HEK293 (cell line): Measurements from ENCODE around the gene CPNE4.

Experiments used
- CTCF ChIA-PET: fragments of 350-600 bp; formaldehyde crosslinking; extraction: SDS; loops from one replicate; lab custom pipeline; 2021; ENCODE audit warnings: antibody characterized with exemption; lab: Yijun Ruan, JAX
- POLR2A ChIA-PET: fragments of 300-600 bp; formaldehyde crosslinking; extraction: SDS; loops from one replicate; lab custom pipeline; 2020; ENCODE audit warnings: antibody characterized with exemption, inconsistent platforms; lab: Yijun Ruan, JAX
- H3K27ac ChIP-seq: fragments of 200-500 bp; sonication (Bioruptor generic); 2 replicates; pipeline ENCODE4 v1.5.1; 2014; ENCODE audit warnings: low read depth, low read length, control low read depth, inconsistent platforms; ENCODE audit errors: extremely low read depth
- H3K36me3 ChIP-seq, 2 experiments: fragments of 200-500 bp in 1 of 2; sonication (Bioruptor generic) in 1 of 2; 1 replicate in 1 of 2; 2 replicates in 1 of 2; pipeline ENCODE4 v1.5.1; 2014 to 2017; ENCODE audit warnings: inconsistent platforms in 2 of 2, low read length in 2 of 2; ENCODE audit not compliant: control insufficient read depth in 2 of 2, insufficient read depth in 1 of 2
- H3K4me1 ChIP-seq: fragments of 200-500 bp; sonication (Bioruptor generic); 2 replicates; pipeline ENCODE4 v1.5.1; 2014; ENCODE audit warnings: mild to moderate bottlenecking, low read length, inconsistent platforms; ENCODE audit not compliant: control insufficient read depth, insufficient read depth
- H3K4me3 ChIP-seq: 2 replicates; pipeline ENCODE4 v1.5.1; 2011; ENCODE audit warnings: low read depth, mild to moderate bottlenecking, control low read depth, low read length, moderate library complexity
- H3K9me3 ChIP-seq: fragments of 200-500 bp; sonication (Bioruptor generic); 2 replicates; pipeline ENCODE4 v1.5.1; 2014; ENCODE audit warnings: low read depth, low read length, inconsistent platforms; ENCODE audit not compliant: control insufficient read depth, insufficient read depth
- CTCF ChIP-seq: fragments of 450-650 bp; formaldehyde crosslinking; IDR thresholded peaks from 2 replicates; pipeline ENCODE4 v1.5.1; 2016; ENCODE audit warnings: missing biosample characterization, missing genetic modification characterization
- HOXC10 ChIP-seq: sonication (generic); formaldehyde crosslinking; IDR thresholded peaks from 2 replicates; pipeline ENCODE4 v1.8.1; 2023; ENCODE audit warnings: mild to moderate bottlenecking, missing genetic modification reagents
- MZF1 ChIP-seq: fragments of 450-650 bp; formaldehyde crosslinking; IDR thresholded peaks from 2 replicates; pipeline ENCODE4 v1.5.1; 2017; ENCODE audit warnings: missing biosample characterization, missing genetic modification characterization, borderline replicate concordance
- RBAK ChIP-seq: fragments of 450-650 bp; formaldehyde crosslinking; IDR thresholded peaks from 2 replicates; pipeline ENCODE4 v1.5.1; 2016; ENCODE audit warnings: missing biosample characterization, missing genetic modification characterization
- REST ChIP-seq: fragments of 450-650 bp; formaldehyde crosslinking; IDR thresholded peaks from 2 replicates; pipeline ENCODE4 v1.5.1; 2016; ENCODE audit warnings: missing biosample characterization, missing genetic modification characterization
- ZBTB49 ChIP-seq: fragments of 450-650 bp; formaldehyde crosslinking; IDR thresholded peaks from 2 replicates; pipeline ENCODE4 v1.5.1; 2016; ENCODE audit warnings: missing biosample characterization, missing genetic modification characterization, low read depth
- ZIC2 ChIP-seq: fragments of 450-650 bp; formaldehyde crosslinking; IDR thresholded peaks from 2 replicates; pipeline ENCODE4 v1.5.1; 2016; ENCODE audit warnings: missing biosample characterization, missing genetic modification characterization
- ZNF248 ChIP-seq: fragments of 450-650 bp; formaldehyde crosslinking; IDR thresholded peaks from 2 replicates; pipeline ENCODE4 v1.5.1; 2017; ENCODE audit warnings: missing biosample characterization, missing genetic modification characterization
- ZNF398 ChIP-seq: fragments of 450-650 bp; formaldehyde crosslinking; IDR thresholded peaks from 2 replicates; pipeline ENCODE4 v1.5.1; 2017; ENCODE audit warnings: missing biosample characterization, missing genetic modification characterization
- ZNF423 ChIP-seq: fragments of 450-650 bp; formaldehyde crosslinking; IDR thresholded peaks from 2 replicates; pipeline ENCODE4 v1.5.1; 2016; ENCODE audit warnings: missing biosample characterization, missing genetic modification characterization
- ZNF518A ChIP-seq: fragments of 450-650 bp; formaldehyde crosslinking; conservative IDR thresholded peaks from 2 replicates; pipeline ENCODE4 v1.5.1; 2016; ENCODE audit warnings: low read depth, missing biosample characterization, missing genetic modification characterization
- ZNF544 ChIP-seq: fragments of 450-650 bp; formaldehyde crosslinking; IDR thresholded peaks from 2 replicates; pipeline ENCODE4 v1.5.0; 2017; ENCODE audit warnings: missing biosample characterization, missing genetic modification characterization
- ZNF548 ChIP-seq: fragments of 450-650 bp; formaldehyde crosslinking; IDR thresholded peaks from 2 replicates; pipeline ENCODE4 v1.5.1; 2016; ENCODE audit warnings: missing biosample characterization, missing genetic modification characterization
- ZNF624 ChIP-seq: fragments of 450-650 bp; formaldehyde crosslinking; IDR thresholded peaks from 2 replicates; pipeline ENCODE4 v1.5.1; 2017; ENCODE audit warnings: missing biosample characterization, missing genetic modification characterization
- ZNF747 ChIP-seq: fragments of 450-650 bp; formaldehyde crosslinking; IDR thresholded peaks from 2 replicates; pipeline ENCODE4 v1.5.1; 2016; ENCODE audit warnings: missing biosample characterization, missing genetic modification characterization
- ZNF830 ChIP-seq: fragments of 450-650 bp; IDR thresholded peaks from 2 replicates; pipeline ENCODE4 v1.5.0; 2018; ENCODE audit warnings: missing biosample characterization, missing genetic modification characterization, low read depth, mild to moderate bottlenecking, moderate library complexity

Gene CPNE4

GRCh38 chr3:131739211-131739610 lies 295.6 kb downstream of the CPNE4 start:
- Histone ChIP-seq H3K9me3 (no peaks in the 10 kb centered on the region), H3K36me3 (no peaks in the 10 kb centered on the region), H3K4me1 (no peaks in the 10 kb centered on the region), H3K27ac (no peak overlapping the region)
- CTCF ChIA-PET, result no interaction called here
- no peak for TF ChIP-seq MZF1 (tag by site-specific recombination)
- no peak for TF ChIP-seq ZNF830 (tag by site-specific recombination)
- no peak for TF ChIP-seq ZBTB49 (tag by site-specific recombination)
- no peak for TF ChIP-seq HOXC10 (CRISPR knock-in tag)
- TF ChIP-seq REST (tag by site-specific recombination), result no peak
- no peak for TF ChIP-seq ZNF248
- TF ChIP-seq ZNF544 (tag by site-specific recombination), result no peak
- TF ChIP-seq ZNF624, result no peak
- TF ChIP-seq ZNF747 (tag by site-specific recombination), result no peak
- no peak for TF ChIP-seq ZNF518A
- TF ChIP-seq ZNF548 (tag by site-specific recombination), result no peak
- no peak for TF ChIP-seq ZNF423 (tag by site-specific recombination)
- TF ChIP-seq RBAK, result no peak
- TF ChIP-seq CTCF (tag by site-specific recombination), result no peak
- TF ChIP-seq ZIC2 (tag by site-specific recombination), result no peak
- no peak for TF ChIP-seq ZNF398
- TF ChIP-seq, all 188 proteins: peak for 0
- no peak overlapping the region for H3K4me3 ChIP-seq
- POLR2A ChIA-PET, result no interaction called here
